Mesenteric fat pad (tissue), 1 donor: ENCODE results near the gene SYT2. TPM values are rescaled to one million over a fixed set of nuclear protein-coding genes. Genes with fewer than 3 reads are reported as not detected.
"Not testable (repeated sequence)": the region's sequence is repeated elsewhere in the genome, so short reads cannot be mapped to it uniquely, and the experiment has no call there.

Experiments used
- DNase-seq: peaks from one replicate; pipeline ENCODE4 v3.0.0-alpha.2; 2020; ENCODE audit warnings: low spot score
- total RNA-seq: library from RNA; stranded (reverse); fragmentation: NEBNext Ultra II Directional; extraction: Animal tissue kit (Norgen Biotek cat#: 25700); gene quantifications from one replicate; pipeline ENCODE4 v1.2.1, GENCODE V29; 2021
- donor health status: DM: yes; HTN: yes; CAD: no.

SYT2 gene
- total RNA-seq, 1 donor from 2014 or later, result not detected

DNA sequence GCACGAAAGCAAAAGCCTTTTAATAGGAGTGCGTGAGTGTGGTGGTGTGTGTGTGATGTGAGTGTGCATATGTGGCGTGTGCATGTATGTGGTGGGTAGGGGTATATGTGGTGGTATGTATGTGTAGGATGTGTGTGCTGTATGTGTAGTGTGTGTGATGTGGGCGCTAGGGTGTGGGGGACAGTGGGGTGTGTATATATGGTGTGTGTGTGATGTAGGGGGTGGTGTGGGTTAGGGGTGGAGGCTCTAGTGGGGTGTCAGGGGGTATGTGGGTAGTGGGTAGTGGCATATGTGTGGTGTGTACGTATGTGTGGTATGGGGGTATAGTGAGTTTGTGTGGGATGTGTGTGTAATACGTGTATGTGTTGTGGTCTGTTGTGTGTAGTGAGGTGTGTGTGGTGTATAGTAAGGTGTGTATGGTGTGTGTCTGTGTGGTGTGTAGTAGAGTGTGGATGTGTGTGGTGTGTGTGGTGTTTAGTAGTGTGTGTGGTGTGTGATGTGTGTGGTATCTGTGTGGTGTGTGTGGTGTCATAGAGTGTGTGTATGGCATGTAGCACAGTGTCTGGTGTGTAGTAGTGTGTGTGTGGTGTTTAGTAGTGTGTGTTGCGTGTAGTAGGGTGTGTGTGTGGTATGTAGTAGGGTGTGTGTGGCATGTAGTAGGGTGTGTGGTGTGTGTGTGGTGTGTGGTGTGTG, 86.0 kb downstream of the SYT2 start:
- no peak for DNase-seq

DNA sequence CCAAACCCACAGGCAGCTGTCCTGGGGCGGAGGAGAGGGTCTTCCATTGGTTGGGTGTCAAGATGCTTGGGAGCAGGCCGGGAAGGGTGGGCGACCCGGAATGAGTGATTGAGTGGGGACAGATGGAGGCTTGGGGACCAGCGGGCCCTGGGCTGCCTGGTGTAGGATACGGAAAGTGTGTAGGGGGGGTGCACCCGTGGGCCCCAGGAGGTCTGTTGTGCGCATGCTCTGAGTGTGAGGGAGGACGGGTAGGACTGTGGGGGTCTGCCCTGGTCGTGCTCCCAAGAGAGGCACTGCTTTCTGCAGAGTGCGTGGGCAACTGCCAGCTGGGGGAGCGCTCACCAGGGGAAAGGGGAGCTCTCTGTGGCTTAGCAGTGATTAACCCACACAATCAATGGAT, 86.8 kb downstream of the SYT2 start:
- not testable (repeated sequence) for DNase-seq

DNA sequence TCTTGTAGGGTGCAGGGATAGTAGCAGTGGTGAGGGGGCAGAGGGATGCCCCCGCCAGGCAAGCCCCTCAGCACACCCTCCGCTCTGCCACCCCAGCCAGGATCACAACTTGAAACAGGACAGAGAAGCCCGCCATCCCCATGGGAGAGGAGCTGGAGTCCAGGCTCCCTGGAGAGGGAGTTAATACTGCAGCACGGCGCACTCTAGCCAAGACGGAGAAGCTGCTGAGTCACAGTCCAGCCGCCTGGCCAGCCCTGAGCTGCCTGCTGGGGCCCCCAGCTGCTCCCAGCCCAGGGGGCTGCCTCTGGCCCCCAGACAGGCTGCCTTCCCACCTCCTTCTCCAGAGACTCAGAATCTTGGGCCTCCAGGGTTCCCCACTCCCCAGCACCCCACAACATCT, 87.2 kb downstream of the SYT2 start:
- DNase-seq, result no peak

DNA sequence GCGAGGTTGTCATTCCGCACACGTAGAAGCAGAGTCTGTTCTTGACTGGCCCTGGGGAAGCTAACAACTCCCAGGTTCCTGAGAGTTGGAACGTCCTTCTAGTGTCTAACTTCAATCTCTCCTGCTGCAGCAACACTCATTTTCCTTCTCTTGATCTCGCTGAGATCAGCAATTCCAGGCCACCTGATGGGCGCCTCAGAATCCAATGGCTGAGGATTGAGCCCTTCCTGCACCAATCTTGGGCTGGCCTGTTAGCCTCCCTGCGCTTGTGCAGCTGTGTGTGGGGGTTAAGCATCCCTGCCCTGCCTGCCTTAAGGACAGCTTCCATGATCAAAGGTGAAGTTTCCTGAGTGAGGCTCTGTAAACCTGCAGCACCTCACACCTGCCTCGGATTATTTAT, 87.9 kb downstream of the SYT2 start:
- DNase-seq, result no peak

DNA sequence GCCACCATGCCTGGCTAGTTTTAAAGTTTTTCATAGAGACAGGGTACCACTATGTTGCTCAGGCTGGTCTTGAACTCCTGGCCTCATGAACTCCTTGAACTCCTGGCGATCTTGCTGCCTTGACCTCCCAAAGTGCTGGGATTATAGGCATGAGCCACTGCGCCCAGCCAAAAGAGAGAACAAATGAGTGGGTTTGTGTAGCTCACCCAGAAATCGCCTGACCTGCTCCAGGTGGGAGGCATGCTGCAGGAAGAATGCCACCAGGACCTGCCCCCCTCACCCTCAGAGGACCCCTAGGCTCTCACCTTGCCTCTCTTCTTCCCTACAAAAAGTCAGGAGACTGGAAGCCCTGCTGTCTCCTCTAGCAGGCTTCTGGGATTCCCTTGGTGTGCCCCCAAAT, 88.8 kb downstream of the SYT2 start:
- DNase-seq, result no peak

DNA sequence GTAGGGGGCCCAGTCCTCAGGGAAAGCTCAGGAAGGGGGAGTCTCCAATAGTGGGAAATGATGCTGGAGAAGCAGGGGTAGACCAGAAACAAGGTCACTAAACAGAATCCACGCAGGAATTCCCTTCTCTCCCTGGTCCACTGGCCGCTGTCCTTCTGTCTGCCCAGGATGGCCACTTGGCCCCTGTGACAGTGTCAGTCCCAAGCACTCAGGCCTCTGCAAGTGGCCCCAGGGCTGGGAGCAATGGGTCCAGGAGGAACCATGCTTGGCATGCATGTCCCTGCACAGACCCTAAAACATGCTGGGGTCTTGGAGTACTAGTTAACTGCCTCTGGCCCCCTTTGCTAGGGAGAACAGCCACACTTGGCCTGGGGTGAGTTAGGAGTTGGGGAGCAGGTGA, 90.2 kb downstream of the SYT2 start:
- not testable (repeated sequence) for DNase-seq

DNA sequence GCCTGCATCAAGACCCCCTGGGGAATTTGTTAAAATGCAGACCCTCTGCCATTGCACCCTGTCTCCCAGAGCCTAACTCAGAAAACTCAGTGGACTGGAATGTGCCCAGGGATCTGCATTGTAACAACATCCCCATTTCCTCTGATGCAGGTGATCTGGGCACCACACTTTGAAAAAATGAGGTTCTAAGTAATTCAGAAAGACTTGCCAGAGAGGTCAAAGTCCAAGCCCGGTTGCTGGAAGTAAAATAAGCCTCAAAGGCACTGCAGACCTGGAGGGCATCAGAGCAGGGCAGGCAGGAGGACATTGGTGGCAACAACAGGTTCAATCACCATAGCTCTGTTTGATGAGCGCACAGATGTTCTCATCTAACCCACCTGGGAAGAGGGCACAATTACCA, 90.7 kb downstream of the SYT2 start:
- no peak for DNase-seq

DNA sequence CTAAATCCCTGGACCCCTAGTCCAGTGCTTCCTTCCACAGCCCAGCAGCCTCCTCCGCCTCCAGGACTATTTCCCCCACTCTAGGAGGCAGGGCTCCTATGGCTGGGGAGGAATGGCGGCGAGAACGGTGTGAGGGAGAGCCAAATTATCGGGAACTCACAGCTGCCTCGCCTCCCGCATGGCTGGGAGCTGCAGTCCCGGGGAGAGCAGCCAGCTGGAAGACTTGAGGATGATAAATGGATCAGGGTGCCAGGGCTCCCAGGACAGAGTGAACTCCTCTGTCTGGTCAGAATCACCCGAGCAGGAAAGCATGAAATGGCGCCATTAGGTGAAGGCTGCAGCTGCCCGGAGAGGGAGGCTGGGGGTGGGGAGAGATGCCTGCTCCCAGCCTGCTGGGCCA, 91.2 kb downstream of the SYT2 start:
- not testable (repeated sequence) for DNase-seq

DNA sequence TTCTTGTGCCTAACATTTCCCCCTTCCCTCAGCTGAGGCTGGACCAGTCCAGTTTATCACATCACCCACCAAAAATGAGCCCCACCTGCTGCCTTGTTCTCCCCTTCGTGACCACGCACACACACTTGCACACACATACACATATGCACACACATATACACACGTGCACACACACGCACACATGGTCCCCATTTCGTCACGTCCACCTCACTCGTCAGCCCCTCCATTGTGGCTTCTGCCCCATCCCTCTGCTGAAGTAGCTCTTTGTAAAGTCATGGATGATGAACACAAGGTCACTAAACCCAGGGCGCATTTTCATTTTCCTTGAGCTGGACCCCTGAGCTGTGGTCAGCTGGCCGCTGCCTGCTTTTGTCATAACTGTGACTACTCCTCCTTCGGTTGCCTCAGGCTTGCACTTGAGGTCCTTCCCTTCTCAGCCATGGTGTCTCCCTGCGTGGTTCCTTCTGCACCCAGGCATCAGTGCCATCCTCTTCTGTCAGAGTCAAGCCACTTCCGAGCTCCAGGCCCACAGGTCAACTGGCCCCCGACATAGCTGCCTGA, 93.8 kb downstream of the SYT2 start:
- DNase-seq, result no peak

DNA sequence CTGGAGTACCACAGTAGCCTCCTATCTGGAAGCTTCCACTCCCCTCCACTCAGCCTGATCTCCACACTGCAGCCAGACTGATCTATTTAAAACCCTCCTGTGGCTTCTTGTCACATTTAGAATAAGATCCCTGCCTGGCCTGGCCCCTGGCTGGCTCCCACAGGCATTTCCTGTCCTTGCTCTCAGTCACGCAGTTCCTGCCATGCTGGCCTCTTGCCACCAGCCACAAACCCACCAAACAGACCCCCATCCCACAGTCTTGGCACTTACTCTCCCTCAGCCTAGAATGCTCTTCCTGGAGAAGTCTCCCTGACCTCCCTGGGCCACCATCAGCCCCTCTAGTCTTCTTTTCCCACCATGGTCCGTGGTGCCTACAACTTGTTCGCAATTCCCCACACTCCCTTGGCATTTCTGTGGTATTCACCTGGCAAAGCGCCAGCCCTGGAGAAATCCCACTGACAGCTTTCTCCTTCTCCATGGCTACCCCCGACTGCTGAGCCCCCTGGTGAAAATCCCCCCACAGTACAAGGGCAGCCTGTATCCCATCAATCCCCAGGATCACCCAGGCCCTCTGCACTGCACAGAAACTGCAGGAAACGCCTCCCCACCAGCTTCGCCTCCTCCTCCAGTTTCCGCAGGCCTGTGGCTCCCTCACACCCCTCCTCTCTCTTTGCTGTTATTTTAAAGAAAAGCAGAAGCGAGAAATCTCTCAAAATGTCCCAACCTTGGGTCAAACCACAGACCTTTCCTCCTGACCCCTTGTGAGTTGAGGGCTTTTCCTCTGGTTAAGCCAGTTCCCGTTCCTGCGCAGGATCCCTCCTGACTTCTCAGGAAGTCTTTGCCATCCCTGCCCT, 94.5 kb downstream of the SYT2 start:
- DNase-seq, result no peak

DNA sequence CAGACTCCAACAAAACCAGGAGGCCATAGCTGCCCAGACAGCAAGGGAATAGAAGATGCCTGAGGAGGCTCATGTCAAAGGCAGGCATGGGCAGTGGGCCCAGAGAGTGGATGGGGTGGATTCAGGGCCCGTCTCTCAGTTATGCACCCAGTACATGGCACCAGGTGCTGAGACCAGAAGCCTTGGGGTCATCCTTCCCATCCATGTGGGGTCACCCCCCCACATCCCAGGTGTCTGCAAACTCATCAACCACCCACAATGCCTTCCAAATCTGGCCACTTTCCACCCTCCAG, 95.1 kb downstream of the SYT2 start:
- not testable (repeated sequence) for DNase-seq

DNA sequence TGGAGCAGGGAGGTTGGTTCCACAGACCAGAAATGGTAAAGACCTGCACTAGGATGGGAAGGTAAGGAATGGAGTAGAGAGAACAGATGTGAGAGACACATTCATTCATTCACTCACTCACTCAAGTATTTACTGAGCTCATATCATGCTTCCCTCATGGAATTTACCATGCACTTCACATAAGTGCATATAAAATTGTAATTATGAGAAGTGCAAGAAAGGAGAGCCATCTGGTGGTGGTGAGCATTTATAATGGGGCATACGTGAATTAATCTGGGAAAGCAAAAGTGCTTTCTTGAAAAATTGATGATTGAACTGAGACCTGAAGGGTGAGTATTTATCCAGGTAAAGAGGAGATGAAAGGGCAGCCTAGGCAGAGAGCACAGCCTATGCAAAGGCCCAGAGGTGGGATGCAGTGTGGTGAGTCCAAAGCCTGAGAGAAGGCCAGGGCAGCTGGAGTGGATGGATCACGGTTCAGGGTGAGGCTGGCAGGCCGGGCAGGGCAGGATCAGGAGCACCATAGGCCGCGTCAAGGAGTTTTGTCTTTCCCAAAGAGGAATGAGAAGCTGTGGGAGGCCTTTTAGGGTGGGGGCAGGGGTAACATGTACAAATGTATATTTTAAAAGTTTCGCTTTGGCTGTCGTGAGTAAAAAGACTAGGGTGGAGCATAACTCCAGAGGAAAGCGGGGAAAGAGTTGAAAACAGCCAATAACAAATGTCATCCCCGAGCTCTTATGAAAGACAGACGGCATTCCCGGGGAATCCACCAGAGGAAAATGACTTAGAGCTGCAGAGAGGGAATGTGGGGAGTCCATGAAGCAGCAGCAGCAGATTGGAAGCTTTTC, 95.7 kb downstream of the SYT2 start:
- not testable (repeated sequence) for DNase-seq

DNA sequence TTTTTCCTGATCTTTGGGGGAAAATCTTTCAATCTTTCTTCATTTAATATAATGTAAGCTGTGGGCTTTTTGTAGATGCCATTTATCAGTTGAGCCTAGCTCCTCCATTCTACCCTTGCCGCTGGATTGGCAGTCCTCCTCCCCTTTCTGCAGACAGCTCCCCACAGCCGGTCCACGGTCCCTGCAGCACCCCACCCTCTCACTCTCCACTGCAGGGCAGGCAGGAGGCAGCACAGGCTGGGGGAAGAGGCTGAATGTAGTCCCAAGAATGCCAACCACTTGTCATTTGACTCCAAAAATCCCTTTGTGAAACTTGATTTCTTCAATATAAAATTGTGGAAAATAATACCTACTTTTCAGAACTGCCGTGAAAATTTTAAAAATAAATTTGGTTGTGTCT, 96.7 kb downstream of the SYT2 start:
- DNase-seq, result no peak

DNA sequence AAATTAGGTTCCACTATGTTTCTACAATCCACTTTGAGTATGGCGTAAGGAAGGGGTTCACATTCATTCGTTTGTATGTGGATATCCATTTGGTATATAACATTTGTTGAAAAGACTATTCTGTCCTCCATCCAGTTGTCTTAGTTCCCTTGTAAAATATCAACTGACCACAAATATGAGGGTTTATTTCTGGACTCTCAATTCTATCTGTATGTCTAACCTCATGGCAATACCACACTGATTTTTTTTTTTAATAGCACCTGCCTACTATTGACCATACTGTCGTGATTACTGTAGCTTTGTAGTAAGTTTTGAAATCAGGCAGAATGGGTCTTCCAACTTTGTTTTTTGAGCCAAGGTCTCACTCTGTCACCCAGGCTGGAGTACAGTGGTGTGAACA, 98.2 kb downstream of the SYT2 start:
- not testable (repeated sequence) for DNase-seq

DNA sequence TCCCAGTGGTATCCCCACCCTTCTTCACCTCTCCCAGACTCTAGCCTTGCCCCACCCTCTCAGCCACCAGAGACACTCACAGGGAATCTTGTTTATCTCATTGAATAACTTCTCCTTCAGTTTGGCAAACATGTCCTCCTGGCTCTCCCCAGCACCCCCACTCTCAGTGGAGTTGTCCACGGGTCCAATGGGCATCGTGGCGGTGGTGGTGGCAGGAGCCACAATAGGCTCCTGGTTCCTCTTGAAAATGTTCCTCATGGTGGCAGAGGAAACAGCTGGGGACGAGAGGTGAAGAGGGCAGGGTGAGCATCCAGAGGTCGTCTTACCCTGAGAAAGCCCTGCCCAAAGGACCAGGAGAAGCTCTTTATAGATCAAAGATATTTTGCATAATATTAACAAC, 104.7 kb downstream of the SYT2 start:
- peak; percentile 69 for DNase-seq

DNA sequence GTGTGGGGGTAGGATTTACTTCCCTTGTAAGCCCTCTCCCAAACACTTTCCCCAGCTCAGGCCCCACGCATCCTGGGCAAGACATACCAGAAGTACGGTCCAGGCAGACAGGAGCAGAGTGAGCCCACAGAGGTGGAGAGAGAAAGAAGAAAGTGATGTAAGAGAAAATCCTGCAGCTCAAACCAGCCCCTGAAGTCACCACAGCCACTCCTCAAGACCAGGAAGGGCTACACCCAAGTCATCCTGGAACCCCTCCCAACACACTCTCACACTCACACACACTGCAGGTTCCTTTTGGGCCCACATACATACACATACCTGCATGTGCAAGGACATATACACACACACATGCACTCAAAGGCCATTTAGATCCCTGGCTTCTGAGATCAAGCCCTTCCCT, 106.8 kb downstream of the SYT2 start:
- DNase-seq, result no peak

DNA sequence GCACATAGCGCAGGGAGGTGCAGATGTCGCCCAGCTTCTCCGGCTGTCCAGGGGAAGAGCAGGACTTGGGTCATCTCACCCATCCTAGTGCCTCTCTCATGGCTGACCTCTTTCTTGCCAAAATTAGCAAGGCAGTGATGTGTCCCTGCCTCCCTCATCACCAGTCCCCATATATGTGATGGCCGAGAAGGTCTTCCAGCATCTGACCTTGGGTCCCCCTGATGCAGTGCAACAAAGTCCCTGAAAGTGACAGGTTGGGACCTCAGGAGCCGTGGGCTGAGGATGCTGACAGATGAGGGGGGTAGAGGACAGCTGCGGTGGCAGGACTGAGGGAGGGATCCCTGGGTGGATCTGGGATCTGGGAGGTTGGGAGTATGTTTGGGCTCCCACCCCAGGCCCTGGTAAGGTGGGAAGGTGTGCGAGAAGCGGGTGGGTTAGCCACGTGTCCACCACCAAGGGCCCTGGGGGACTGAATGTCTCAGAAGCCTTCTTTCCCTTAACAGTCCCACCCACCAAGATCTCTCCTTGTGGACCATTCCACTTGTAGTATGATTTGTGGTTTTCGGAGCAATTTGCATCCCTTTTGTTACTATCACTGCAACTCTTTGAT, 109.7 kb downstream of the SYT2 start:
- DNase-seq, result no peak

DNA sequence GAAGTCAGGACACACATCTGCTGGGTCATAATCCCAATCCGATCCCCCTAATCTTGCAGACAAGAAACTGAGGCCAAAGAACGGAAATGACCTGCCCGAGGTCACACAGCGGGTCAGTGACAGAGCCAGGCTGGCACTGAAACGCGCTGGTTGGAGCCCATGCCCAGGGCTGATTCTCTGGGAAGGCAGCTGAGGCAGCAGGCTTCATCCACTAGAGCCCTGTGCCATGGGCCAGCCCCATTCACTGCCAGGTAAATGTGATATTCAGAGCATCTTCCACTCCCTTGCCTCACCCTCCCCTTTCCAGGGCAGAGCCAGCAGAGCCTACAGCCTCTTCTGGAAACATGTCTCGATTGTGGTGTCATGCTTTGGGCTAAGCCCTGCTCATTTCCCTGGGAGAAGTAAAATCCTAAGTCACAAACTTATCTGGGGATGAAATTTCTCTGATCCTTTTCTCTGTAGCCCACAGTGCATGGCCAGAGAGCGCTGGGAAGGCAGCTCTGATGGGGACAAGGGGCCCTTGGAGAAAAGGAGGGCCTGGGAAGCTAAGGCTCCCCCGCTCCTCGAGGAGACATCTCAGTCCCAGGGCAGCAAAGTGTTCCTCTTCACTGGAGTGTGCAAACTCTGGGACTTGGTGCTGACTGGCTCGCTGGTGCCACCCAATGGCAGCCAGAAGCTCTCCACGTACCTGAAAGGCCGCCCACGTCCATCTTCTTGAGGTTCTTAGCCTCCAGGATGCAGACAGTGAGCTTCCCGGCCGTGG, 110.4 kb downstream of the SYT2 start:
- DNase-seq, result no peak

DNA sequence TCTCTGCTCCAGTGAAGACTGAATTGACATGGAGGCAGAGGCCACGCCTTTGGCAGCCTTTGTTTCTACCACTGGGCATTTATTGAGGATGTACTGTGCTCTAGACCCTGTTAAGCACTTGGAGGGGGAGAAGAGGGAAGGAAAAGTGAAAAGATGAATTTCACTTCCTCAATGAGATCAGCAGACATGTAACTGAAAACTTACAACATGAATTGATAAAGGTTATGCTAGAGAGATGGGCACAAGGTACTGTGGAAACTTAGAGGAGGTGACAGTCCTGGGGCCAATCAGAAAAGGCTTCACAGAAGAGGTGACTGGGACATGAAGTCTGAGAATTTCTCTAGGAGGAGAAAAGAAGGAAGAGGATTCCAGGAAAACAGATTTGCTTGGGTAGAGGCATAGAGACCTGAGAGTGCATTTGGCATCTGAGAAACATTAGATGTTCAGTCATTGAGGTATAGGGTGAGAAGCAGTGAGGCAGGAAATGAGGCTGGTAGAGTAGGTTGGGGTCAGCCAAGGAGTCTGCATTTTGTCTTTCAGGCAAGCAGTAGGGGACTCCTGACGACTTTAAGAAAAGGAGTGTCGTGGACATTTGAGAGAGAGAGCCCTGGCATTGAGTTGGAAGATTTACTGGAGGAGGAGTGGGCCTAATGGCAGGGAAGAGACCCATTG, 113.0 kb downstream of the SYT2 start:
- DNase-seq, result no peak

DNA sequence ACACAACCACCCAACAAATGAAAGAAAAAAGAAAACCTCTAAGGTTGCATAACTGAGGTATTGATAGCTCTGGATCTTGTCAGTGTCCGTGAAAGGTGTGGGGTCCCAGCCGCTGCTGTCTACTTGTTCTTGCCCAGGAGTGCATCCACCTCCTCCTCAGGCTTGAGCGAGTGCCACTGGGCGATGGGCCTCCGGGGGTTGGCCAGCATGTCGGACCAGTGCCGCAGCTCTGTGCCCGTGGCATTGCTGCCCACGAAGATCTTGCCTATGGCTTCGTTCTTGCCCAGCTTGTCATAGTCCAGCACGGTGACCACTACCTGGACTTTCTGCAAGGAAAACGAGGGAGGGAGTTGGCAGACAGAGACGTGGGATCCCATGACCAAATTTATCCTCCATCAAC, 113.6 kb downstream of the SYT2 start:
- no peak for DNase-seq
